Activated CD4-positive, alpha-beta T cell treated with anti-CD3 and anti-CD28 coated beads, Interleukin-2, amount 10 ng/mL, durations not matched to agents 24 days and 14 days (primary cell): ENCODE results near the gene DVL2. TPM values are rescaled to one million over a fixed set of nuclear protein-coding genes. Genes with fewer than 3 reads are reported as not detected.
"Not testable (repeated sequence)": the region's sequence is repeated elsewhere in the genome, so short reads cannot be mapped to it uniquely, and the experiment has no call there.

Experiments used
- DNase-seq: peaks from one replicate; pipeline ENCODE4 v3.0.0; 2022
- H3K27ac Mint-ChIP-seq: one replicate; pipeline ENCODE4 v1.8.0; 2022; ENCODE audit warnings: mild to moderate bottlenecking, mixed read lengths
- H3K27me3 Mint-ChIP-seq: one replicate; pipeline ENCODE4 v1.8.0; 2022; ENCODE audit warnings: mixed read lengths
- H3K36me3 Mint-ChIP-seq: one replicate; pipeline ENCODE4 v1.8.0; 2022; ENCODE audit warnings: low read depth, mild to moderate bottlenecking, mixed read lengths
- H3K4me1 Mint-ChIP-seq: one replicate; pipeline ENCODE4 v1.8.0; 2021; ENCODE audit warnings: mixed read lengths
- H3K4me3 Mint-ChIP-seq: one replicate; pipeline ENCODE4 v1.8.0; 2022; ENCODE audit warnings: mild to moderate bottlenecking, moderate library complexity, mixed read lengths
- H3K9me3 Mint-ChIP-seq: one replicate; pipeline ENCODE4 v1.8.0; 2021; ENCODE audit warnings: mixed read lengths
- intact Hi-C: fragments of 100-400 bp; cut with micrococcal nuclease; formaldehyde crosslinking; loops from one replicate; pipeline ENCODE4 v1.15.1; 2023
- total RNA-seq: library from RNA; stranded (reverse); gene quantifications from 2 replicates; pipeline ENCODE4 v1.2.3, GENCODE V29; 2022

The DVL2 gene
- total RNA-seq, 1 donor from 2014 or later, result 77.7 TPM

- intact Hi-C loops, result no loop called here
- DNase-seq, result no peak
- H3K27ac Mint-ChIP-seq, result no peak overlapping the region
- H3K4me1 Mint-ChIP-seq, result no peaks in the 10 kb centered on the region
- peaks cover 3% of the 10 kb centered on the region for H3K36me3 Mint-ChIP-seq
- H3K4me3 Mint-ChIP-seq, result no peak overlapping the region
- H3K9me3 Mint-ChIP-seq, result no peaks in the 10 kb centered on the region
- no peaks in the 10 kb centered on the region for H3K27me3 Mint-ChIP-seq
These were observed 37.5 kb downstream of the DVL2 start for GRCh38 chr17:7196651-7197401.

GRCh38 chr17:7195971-7196370 is 38.3 kb downstream of the DVL2 start:
- Mint-ChIP-seq H3K27ac (no peak overlapping the region), H3K36me3 (peaks cover 3% of the 10 kb centered on the region), H3K4me3 (no peak overlapping the region), H3K9me3 (no peaks in the 10 kb centered on the region), H3K27me3 (no peaks in the 10 kb centered on the region), H3K4me1 (no peaks in the 10 kb centered on the region)
- intact Hi-C loops, result no loop called here
- no peak for DNase-seq

- Mint-ChIP-seq H3K4me1 (peaks cover 1% of the 10 kb centered on the region), H3K9me3 (no peaks in the 10 kb centered on the region), H3K27me3 (no peaks in the 10 kb centered on the region), H3K27ac (peak overlapping the region; percentile 34), H3K4me3 (no peak overlapping the region), H3K36me3 (peaks cover 3% of the 10 kb centered on the region)
- intact Hi-C loops, result no loop called here
- no peak for DNase-seq
These were observed 41.9 kb downstream of the DVL2 start for GRCh38 chr17:7192271-7192937.

- peak; percentile 78 for DNase-seq
- H3K4me3 Mint-ChIP-seq, result no peak overlapping the region
- peaks cover 3% of the 10 kb centered on the region for H3K36me3 Mint-ChIP-seq
- no peaks in the 10 kb centered on the region for H3K9me3 Mint-ChIP-seq
- intact Hi-C loops, result no loop called here
- no peak overlapping the region for H3K27ac Mint-ChIP-seq
- H3K4me1 Mint-ChIP-seq, result peaks cover 1% of the 10 kb centered on the region
- H3K27me3 Mint-ChIP-seq, result no peaks in the 10 kb centered on the region
These were observed 42.6 kb downstream of the DVL2 start for GRCh38 chr17:7191571-7192270.

- H3K4me3 Mint-ChIP-seq, result no peak overlapping the region
- no peaks in the 10 kb centered on the region for H3K27me3 Mint-ChIP-seq
- no peak overlapping the region for H3K27ac Mint-ChIP-seq
- H3K9me3 Mint-ChIP-seq, result no peaks in the 10 kb centered on the region
- no peak for DNase-seq
- H3K36me3 Mint-ChIP-seq, result peaks cover 3% of the 10 kb centered on the region
- H3K4me1 Mint-ChIP-seq, result peaks cover 6% of the 10 kb centered on the region
- intact Hi-C loops, result no loop called here
These were observed 43.2 kb downstream of the DVL2 start for GRCh38 chr17:7191069-7191468.

DNA sequence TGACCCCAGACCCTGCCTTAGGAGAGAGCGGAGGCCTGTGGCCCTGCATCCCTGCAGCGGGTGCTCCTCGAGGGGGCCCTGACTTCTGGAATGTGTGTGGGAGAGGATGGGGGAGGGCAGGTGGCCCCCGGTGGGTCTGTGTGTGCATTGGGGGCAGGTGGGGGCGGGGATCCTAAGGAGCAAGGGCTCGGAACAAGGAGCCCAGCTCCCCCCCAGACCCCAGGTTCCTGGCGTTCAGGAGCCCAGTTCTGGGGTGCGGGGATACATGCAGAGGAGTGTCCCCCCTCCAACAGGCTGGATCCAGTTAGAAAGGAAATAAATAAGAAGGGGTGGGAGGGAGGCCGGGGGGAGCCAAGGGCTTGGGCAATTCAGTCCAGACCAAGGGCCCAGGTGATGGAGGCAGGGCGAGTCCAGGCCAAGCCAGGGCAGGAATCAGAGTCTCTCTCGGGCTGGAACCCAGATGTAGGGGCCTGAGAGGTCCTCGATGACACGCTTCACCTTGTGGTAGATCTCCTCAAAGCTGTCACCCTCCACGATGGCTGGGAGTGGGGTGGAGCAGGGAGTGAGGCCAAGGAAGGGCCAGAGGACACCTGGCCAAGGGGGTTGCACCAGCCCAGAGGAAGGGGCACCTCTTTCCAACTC is 43.9 kb downstream of the DVL2 start:
- no peak overlapping the region for H3K4me3 Mint-ChIP-seq
- H3K36me3 Mint-ChIP-seq, result peaks cover 2% of the 10 kb centered on the region
- no peaks in the 10 kb centered on the region for H3K27me3 Mint-ChIP-seq
- intact Hi-C loops, result no loop called here
- H3K27ac Mint-ChIP-seq, result no peak overlapping the region
- H3K4me1 Mint-ChIP-seq, result peaks cover 6% of the 10 kb centered on the region
- H3K9me3 Mint-ChIP-seq, result no peaks in the 10 kb centered on the region
- DNase-seq, result no peak

- Mint-ChIP-seq H3K4me1 (peaks cover 6% of the 10 kb centered on the region), H3K9me3 (no peaks in the 10 kb centered on the region), H3K4me3 (no peak overlapping the region), H3K27ac (no peak overlapping the region), H3K36me3 (peaks cover 1% of the 10 kb centered on the region), H3K27me3 (no peaks in the 10 kb centered on the region)
- intact Hi-C loops, result no loop called here
- no peak for DNase-seq
These were observed 48.1 kb downstream of the DVL2 start for GRCh38 chr17:7186241-7186640.

DNA sequence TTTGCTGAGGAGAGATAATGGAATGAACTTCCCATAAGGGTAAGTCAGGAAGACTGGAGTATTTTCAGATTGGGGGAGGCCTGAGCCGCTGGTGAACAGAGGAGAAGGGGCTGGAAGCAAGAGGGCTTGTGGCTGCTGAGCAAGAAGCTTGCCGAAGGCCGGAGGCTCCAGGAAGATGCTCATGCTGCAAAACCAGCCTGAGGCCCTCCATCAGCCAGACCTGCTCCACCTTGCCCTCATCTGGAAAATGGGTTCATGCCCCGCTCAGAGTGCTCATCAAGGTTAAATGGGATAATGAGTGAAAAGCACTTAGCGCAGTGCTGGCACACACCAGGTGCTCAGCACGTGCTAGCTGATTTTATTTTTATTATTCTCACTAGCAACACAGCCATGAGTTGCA is 49.7 kb downstream of the DVL2 start:
- DNase-seq, result no peak
- H3K27ac Mint-ChIP-seq, result no peak overlapping the region
- H3K9me3 Mint-ChIP-seq, result no peaks in the 10 kb centered on the region
- no peak overlapping the region for H3K4me3 Mint-ChIP-seq
- peaks cover 6% of the 10 kb centered on the region for H3K4me1 Mint-ChIP-seq
- H3K27me3 Mint-ChIP-seq, result no peaks in the 10 kb centered on the region
- no peaks in the 10 kb centered on the region for H3K36me3 Mint-ChIP-seq
- intact Hi-C loops, result no loop called here

DNA sequence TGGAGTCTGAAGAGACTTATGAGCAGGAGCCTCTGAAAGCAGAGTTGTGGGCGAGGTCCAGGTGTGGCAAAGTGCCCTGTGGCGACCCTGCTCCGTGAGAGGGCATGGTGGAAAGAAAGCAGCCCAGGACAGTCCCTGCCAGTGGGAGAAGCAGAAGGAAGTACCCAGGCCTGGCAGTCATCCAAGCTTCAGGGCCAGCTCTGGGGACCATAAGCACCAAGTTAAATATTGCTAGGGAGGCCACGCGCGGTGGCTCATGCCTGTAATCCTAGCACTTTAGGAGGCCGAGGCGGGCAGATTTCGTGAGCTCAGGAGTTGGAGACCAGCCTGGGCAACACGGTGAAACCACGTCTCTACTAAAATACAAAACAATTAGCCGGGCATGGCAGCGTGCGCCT is 50.2 kb downstream of the DVL2 start:
- no peak for DNase-seq
- Mint-ChIP-seq H3K4me3 (no peak overlapping the region), H3K36me3 (no peaks in the 10 kb centered on the region), H3K27ac (no peak overlapping the region), H3K9me3 (no peaks in the 10 kb centered on the region), H3K27me3 (peaks cover under 1% of the 10 kb centered on the region), H3K4me1 (peaks cover 6% of the 10 kb centered on the region)
- intact Hi-C loops, result no loop called here

GRCh38 chr17:7183433-7184090 is 50.8 kb downstream of the DVL2 start:
- intact Hi-C loops, result no loop called here

DNA sequence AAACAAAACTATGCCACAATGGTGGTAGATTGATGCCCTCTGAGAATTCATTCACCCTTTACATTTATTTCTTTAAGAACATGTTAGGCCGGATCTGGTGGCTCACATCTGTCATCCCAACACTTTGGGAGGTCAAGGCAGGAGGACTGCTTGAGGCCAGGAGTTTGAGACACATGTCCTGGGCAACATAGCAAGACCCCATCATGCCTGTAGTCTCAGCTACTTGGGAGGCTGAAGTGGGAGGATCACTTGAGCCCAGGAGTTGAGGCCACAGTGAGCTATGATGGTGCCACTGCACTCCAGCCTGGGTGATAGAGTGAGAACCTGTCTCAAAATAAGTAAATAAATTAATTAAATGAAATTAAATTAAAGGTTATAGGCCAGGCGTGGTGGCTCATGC is 52.2 kb downstream of the DVL2 start:
- H3K27ac Mint-ChIP-seq, intact Hi-C loops, H3K36me3 Mint-ChIP-seq, H3K4me3 Mint-ChIP-seq, H3K9me3 Mint-ChIP-seq, DNase-seq: not testable (repeated sequence)
- Mint-ChIP-seq H3K4me1 (peaks cover 14% of the 10 kb centered on the region), H3K27me3 (peaks cover 11% of the 10 kb centered on the region)

More at GRCh38 chr17:7183433-7184090, 50.8 kb downstream of the DVL2 start:
- no peak overlapping the region for H3K4me3 Mint-ChIP-seq
- H3K4me1 Mint-ChIP-seq, result peaks cover 6% of the 10 kb centered on the region
- no peak for DNase-seq
- H3K27me3 Mint-ChIP-seq, result peaks cover 2% of the 10 kb centered on the region
- H3K9me3 Mint-ChIP-seq, result no peaks in the 10 kb centered on the region
- no peak overlapping the region for H3K27ac Mint-ChIP-seq
- no peaks in the 10 kb centered on the region for H3K36me3 Mint-ChIP-seq

- Mint-ChIP-seq H3K4me1 (peaks cover 10% of the 10 kb centered on the region), H3K4me3 (peak within 1 kb of the TSS; percentile 77)
- no peak for DNase-seq
These were observed 54.7 kb downstream of the DVL2 start, which contains the start of gene ASGR1 for GRCh38 chr17:7179317-7180254. Gene ASGR1 (minus strand): TSS chr17:7179370. CDS start chr17:7178563, 807 bp downstream.

DNA sequence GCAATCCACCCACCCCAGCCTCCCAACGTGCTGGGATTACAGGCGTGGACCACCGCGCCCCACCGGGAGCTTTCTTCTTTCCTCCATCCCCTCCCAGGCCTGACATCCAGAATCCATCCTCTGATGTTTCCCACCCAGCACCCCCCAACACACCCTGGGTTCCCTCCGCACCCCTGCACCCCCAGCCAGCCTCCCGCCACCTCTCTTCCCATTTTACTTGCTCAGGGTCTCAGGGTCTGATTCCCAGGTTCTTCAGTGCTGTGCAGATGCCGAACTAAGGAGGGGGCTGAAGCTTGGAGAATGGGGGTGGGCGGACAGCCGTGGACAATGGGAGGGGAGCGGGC is 55.4 kb downstream of the DVL2 start:
- peaks cover 11% of the 10 kb centered on the region for H3K27me3 Mint-ChIP-seq
- H3K36me3 Mint-ChIP-seq, result no peaks in the 10 kb centered on the region
- H3K4me3 Mint-ChIP-seq, result no peak overlapping the region
- no peak overlapping the region for H3K27ac Mint-ChIP-seq
- no peak for DNase-seq
- intact Hi-C loops, result no loop called here
- peaks cover 10% of the 10 kb centered on the region for H3K4me1 Mint-ChIP-seq
- H3K9me3 Mint-ChIP-seq, result no peaks in the 10 kb centered on the region

More at GRCh38 chr17:7179317-7180254, 54.7 kb downstream of the DVL2 start, which contains the start of gene ASGR1:
- intact Hi-C loops, result no loop called here
- Mint-ChIP-seq H3K9me3 (no peaks in the 10 kb centered on the region), H3K27ac (no peak within 1 kb of the TSS), H3K36me3 (no peaks in the 10 kb centered on the region), H3K27me3 (peaks cover 11% of the 10 kb centered on the region)
